Measurements from ENCODE around the gene ANKRD44. TPM values are rescaled to one million over a fixed set of nuclear protein-coding genes. Genes with fewer than 3 reads are reported as not detected.

The ANKRD44 gene
- polyA plus RNA-seq, 2 of the 4 experiments (the other 2 are of a cell fraction): 0.97 to 5.9 TPM

DNA sequence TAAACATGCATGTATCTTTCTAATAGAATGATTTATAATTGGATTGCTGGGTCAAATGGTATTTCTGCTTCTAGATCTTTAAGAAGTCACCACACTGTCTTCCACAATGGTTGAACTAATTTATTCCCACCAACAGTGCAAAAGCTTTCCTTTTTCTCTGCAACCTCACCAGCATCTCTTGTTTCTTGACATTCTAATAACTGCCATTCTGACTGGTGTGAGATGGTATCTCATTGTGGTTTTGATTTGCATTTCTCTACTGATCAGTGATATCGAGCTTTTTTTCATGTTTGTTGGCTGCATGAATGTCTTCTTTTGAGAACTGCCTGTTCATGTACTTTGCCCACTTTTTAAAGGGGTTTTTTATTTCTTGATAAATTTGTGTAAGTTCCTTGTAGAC is 182.5 kb downstream of the ANKRD44 start:
- ChIA-PET POLR2A (no interaction called here), CTCF (interaction anchor here (2.0 to 2.4 kb wide), 2 partner anchors 9 to 15 kb away, joined by 6 to 16 read pairs; no protein-coding TSS in a partner anchor)
- ATAC-seq: no peak
- WGBS (ENCODE audit: missing lambda C conversion rate): 38% methylated on average over 1 of the region's 1 CpG
- no peaks in the 10 kb centered on the region for H3K4me1 ChIP-seq
- no peak overlapping the region for H3K27ac ChIP-seq
- H3K9me3 ChIP-seq: no peaks in the 10 kb centered on the region
- no peak overlapping the region for H3K4me3 ChIP-seq
- no peak overlapping the region for H3K4me2 ChIP-seq
- FAIRE-seq: no peak
- no peak for DNase-seq (ENCODE audit: low read depth in 1 of 2, low spot score in 1 of 2)
- TF ChIP-seq, protein P1, sequence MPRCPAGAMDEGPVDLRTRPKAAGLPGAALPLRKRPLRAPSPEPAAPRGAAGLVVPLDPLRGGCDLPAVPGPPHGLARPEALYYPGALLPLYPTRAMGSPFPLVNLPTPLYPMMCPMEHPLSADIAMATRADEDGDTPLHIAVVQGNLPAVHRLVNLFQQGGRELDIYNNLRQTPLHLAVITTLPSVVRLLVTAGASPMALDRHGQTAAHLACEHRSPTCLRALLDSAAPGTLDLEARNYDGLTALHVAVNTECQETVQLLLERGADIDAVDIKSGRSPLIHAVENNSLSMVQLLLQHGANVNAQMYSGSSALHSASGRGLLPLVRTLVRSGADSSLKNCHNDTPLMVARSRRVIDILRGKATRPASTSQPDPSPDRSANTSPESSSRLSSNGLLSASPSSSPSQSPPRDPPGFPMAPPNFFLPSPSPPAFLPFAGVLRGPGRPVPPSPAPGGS (IDR thresholded peaks at IDR 0.05): no peak
- no peak for TF ChIP-seq CEBPB (IDR thresholded peaks at IDR 0.05)
- no peak for TF ChIP-seq POLR2AphosphoS2 (conservative IDR thresholded peaks at IDR 0.05; ENCODE audit: low read length)
- TF ChIP-seq HOXB5 (CRISPR knock-in tag; IDR thresholded peaks at IDR 0.05): no peak
- TF ChIP-seq CBX2 (IDR thresholded peaks at IDR 0.05; ENCODE audit: borderline replicate concordance, low read depth): no peak

DNA sequence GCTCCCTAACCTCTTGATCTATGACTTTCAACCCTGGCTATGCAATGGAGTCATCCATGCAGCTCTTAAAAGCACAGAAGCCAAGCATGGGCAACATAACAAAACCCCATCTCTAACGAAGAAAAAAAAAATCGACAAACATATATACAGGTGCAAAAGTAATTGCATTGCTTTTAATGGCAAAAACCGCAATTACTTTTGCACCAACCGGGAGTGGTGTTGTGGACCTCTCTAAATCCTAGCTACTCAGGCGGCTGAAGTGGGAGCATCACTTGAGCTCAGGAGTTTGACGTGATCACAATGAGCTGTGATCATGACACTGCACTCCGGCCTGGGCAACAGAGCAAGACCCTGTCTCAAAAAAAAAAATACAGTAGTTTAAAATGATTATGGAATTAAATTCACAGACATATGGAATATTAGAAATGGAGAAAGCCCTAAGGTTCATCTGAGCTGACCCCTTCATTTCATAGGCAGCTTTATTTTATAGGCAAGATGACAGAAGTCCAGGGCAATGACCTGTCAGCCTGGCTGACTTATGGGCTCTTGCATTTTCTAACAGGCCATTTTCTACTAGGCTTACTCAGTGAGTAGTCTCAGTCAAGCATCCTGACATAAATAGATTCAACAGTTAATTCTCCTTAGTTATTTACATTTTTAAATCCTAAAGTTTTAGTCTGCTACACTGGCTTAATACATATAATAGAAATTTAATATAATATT is 183.8 kb downstream of the ANKRD44 start:
- ChIA-PET CTCF (interaction anchor here (0.6 to 2.4 kb wide), 10 partner anchors 7 to 728 kb away, joined by 3 to 16 read pairs (median 4); no protein-coding TSS in a partner anchor), POLR2A (no interaction called here)
- DNase-seq (ENCODE audit: low read depth in 1 of 2, low spot score in 1 of 2) (no peak), FAIRE-seq (no peak), ATAC-seq (no peak)
- Histone ChIP-seq H3K4me3 (no peak overlapping the region), H3K27ac (no peak overlapping the region), H3K4me2 (no peak overlapping the region), H3K4me1 (no peaks in the 10 kb centered on the region), H3K9me3 (no peaks in the 10 kb centered on the region)
- WGBS (ENCODE audit: missing lambda C conversion rate): 89% methylated on average over 7 of the region's 7 CpGs
- TF ChIP-seq GATA3 (IDR thresholded peaks at IDR 0.05; ENCODE audit: borderline replicate concordance) (no peak), MYC (IDR thresholded peaks at IDR 0.05; ENCODE audit: borderline replicate concordance, low read length) (no peak), TP53 (CRISPR knock-in tag; IDR thresholded peaks at IDR 0.05) (no peak), RAD21 (conservative IDR thresholded peaks at IDR 0.05 in 1 of 2, IDR thresholded peaks at IDR 0.05 in 1 of 2) (no peak), PHF8 (IDR thresholded peaks at IDR 0.05; ENCODE audit: borderline replicate concordance, low read depth) (no peak), CEBPB (IDR thresholded peaks at IDR 0.05) (no peak)

DNA sequence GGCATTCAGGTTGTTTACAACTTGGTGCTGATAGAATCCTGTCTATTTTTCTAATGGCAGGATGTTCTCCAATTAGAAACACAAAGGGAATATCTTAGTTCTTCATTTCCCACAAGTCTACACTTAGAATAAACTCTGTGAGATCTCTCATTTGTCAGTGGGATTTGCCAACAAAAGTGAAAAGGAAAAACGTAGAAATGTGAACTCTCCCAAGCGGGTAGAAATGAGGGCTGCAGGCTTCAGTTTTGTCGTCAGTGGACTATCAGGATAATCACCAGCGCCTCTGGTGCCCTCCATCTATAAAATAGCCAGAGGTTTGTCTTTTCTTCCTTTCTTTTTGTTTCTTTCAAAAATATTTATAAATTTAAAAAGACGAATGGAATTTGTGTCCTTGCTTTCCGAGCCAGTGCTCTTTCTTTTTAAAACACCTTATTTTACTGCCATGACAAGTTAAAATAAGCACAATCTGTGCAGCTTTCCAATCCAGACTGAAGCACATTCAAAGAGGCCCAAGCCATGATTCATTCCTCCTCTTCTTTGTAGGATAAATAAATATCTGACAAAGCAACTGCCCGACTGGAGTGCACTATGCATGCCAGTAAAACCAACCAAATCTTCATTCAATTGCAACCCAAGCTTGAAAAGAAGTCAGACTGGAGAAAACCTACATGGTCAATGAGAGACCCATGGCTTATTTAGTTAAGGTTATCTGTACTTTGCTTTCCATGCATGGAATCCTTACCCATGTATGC is 185.8 kb downstream of the ANKRD44 start:
- ATAC-seq: no peak
- no peak for DNase-seq (ENCODE audit: low read depth in 1 of 2, low spot score in 1 of 2)
- TF ChIP-seq MAZ (IDR thresholded peaks at IDR 0.05; ENCODE audit: borderline replicate concordance, low read depth, low read length): no peak
- no peak for TF ChIP-seq HDAC2 (IDR thresholded peaks at IDR 0.05)
- TF ChIP-seq RARB (CRISPR knock-in tag; IDR thresholded peaks at IDR 0.05): no peak
- TF ChIP-seq FOXS1 (CRISPR knock-in tag; IDR thresholded peaks at IDR 0.05): no peak
- no peak for TF ChIP-seq NFE2L2 (conservative IDR thresholded peaks at IDR 0.05; ENCODE audit: low read length)
- no peaks in the 10 kb centered on the region for H3K4me1 ChIP-seq
- H3K27ac ChIP-seq: no peak overlapping the region
- FAIRE-seq: no peak
- H3K9me3 ChIP-seq: no peaks in the 10 kb centered on the region
- CTCF ChIA-PET: no interaction called here
- WGBS (ENCODE audit: missing lambda C conversion rate): 72% methylated on average over 7 of the region's 7 CpGs
- POLR2A ChIA-PET: no interaction called here
- no peak overlapping the region for H3K4me2 ChIP-seq
- H3K4me3 ChIP-seq: no peak overlapping the region

DNA sequence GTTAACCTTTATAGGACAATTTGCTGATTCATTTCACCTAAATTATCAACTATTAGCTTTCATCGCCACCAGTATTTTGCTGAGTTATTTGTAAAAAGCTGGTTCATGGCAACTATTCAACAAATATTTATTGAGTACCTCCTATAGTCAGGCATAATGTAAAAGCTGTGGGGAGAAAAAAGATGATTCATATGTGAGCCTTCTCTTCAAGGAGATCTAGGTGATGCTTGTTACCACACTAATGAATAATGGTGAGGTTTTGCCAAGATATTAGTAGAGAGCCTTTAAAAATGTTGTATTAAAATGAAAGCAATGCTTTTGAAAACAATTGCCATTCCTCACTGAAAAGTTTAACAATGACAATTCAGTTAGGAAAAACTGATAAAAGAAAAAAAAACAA is 187.8 kb downstream of the ANKRD44 start:
- Histone ChIP-seq H3K4me1 (no peaks in the 10 kb centered on the region), H3K27ac (no peak overlapping the region), H3K9me3 (no peaks in the 10 kb centered on the region), H3K4me2 (no peak overlapping the region), H3K4me3 (no peak overlapping the region)
- FAIRE-seq (no peak), ATAC-seq (no peak), DNase-seq (ENCODE audit: low read depth in 1 of 2, low spot score in 1 of 2) (no peak)
- ChIA-PET CTCF (interaction anchor here (0.8 to 3.2 kb wide), 3 partner anchors 9 to 255 kb away, joined by 3 to 27 read pairs (median 3); no protein-coding TSS in a partner anchor), POLR2A (no interaction called here)
- TF ChIP-seq JUN (IDR thresholded peaks at IDR 0.05) (no peak), SMC3 (IDR thresholded peaks at IDR 0.05) (no peak), EP300 (IDR thresholded peaks at IDR 0.05) (no peak), TP53 (CRISPR knock-in tag; IDR thresholded peaks at IDR 0.05) (no peak), MAFK (IDR thresholded peaks at IDR 0.05; ENCODE audit: partially characterized antibody) (no peak), HOXA7 (CRISPR knock-in tag; IDR thresholded peaks at IDR 0.05) (no peak), HOXB5 (CRISPR knock-in tag; IDR thresholded peaks at IDR 0.05) (no peak), NFE2L2 (conservative IDR thresholded peaks at IDR 0.05; ENCODE audit: low read length) (no peak)
- TF ChIP-seq, protein P2, sequence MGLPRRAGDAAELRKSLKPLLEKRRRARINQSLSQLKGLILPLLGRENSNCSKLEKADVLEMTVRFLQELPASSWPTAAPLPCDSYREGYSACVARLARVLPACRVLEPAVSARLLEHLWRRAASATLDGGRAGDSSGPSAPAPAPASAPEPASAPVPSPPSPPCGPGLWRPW (IDR thresholded peaks at IDR 0.05): no peak
- 97% methylated on average over 1 of the region's 1 CpG for WGBS (ENCODE audit: missing lambda C conversion rate)

All from A549 (cell line).